GM21717 (cell line): ENCODE measurements around the gene GPATCH4.
"Not testable (repeated sequence)": the region's sequence is repeated elsewhere in the genome, so short reads cannot be mapped to it uniquely, and the experiment has no call there.

Source experiments
- ATAC-seq: cut with Tn5 transposase; IDR thresholded peaks from one replicate; pipeline ENCODE4 v1.9.1; 2021; ENCODE audit warnings: mild to moderate bottlenecking, moderate library complexity; ENCODE audit not compliant: unreplicated experiment

GPATCH4 gene

GRCh38 chr1:156598731-156599432 is 2.4 kb downstream of the GPATCH4 start:
- ATAC-seq = no peak

GRCh38 chr1:156598125-156598524 is 3.2 kb downstream of the GPATCH4 start:
- no peak for ATAC-seq

- no peak for ATAC-seq
Observed at GRCh38 chr1:156596426-156596825, 4.9 kb downstream of the GPATCH4 start.

GRCh38 chr1:156595016-156595415 is 6.3 kb downstream of the GPATCH4 start:
- ATAC-seq = no peak

- no peak for ATAC-seq
Observed at GRCh38 chr1:156594190-156594589, 7.1 kb downstream of the GPATCH4 start.

GRCh38 chr1:156593661-156593989 is 7.7 kb downstream of the GPATCH4 start:
- ATAC-seq = no peak

- ATAC-seq = no peak
Observed at GRCh38 chr1:156592910-156593660, 8.2 kb downstream of the GPATCH4 start.

GRCh38 chr1:156592158-156592909 is 8.9 kb downstream of the GPATCH4 start:
- ATAC-seq = no peak

GRCh38 chr1:156591432-156592157 is 9.7 kb downstream of the GPATCH4 start, which contains the start of gene NAXE:
NAXE (plus strand) TSS chr1:156591776; CDS start chr1:156591805, 29 bp downstream.
- ATAC-seq = peak; percentile 67

- no peak for ATAC-seq
Observed at GRCh38 chr1:156591181-156591431, 10.2 kb downstream of the GPATCH4 start.

GRCh38 chr1:156590326-156591180 is 10.7 kb downstream of the GPATCH4 start:
- ATAC-seq = no peak

GRCh38 chr1:156589546-156589945 is 11.7 kb downstream of the GPATCH4 start:
- ATAC-seq = no peak

- not testable (repeated sequence) for ATAC-seq
Observed at GRCh38 chr1:156587927-156588326, 13.4 kb downstream of the GPATCH4 start.

GRCh38 chr1:156586892-156587477 is 14.3 kb downstream of the GPATCH4 start:
- no peak for ATAC-seq

GRCh38 chr1:156586323-156586722 is 15.0 kb downstream of the GPATCH4 start:
- ATAC-seq = no peak

GRCh38 chr1:156584813-156585212 is 16.5 kb downstream of the GPATCH4 start:
- no peak for ATAC-seq

GRCh38 chr1:156583821-156584622 is 17.3 kb downstream of the GPATCH4 start:
- ATAC-seq = no peak

- ATAC-seq = no peak
Observed at GRCh38 chr1:156582388-156583017, 18.8 kb downstream of the GPATCH4 start.
